NCI-H1417 (cell line): ENCODE measurements around the gene PLA2G2F.

Experiments
- DNase-seq, 3 experiments: peaks; one replicate each; lab custom pipeline; 2025; lab: John Stamatoyannopoulos, UW

The PLA2G2F gene, protein sequence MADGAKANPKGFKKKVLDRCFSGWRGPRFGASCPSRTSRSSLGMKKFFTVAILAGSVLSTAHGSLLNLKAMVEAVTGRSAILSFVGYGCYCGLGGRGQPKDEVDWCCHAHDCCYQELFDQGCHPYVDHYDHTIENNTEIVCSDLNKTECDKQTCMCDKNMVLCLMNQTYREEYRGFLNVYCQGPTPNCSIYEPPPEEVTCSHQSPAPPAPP

DNA sequence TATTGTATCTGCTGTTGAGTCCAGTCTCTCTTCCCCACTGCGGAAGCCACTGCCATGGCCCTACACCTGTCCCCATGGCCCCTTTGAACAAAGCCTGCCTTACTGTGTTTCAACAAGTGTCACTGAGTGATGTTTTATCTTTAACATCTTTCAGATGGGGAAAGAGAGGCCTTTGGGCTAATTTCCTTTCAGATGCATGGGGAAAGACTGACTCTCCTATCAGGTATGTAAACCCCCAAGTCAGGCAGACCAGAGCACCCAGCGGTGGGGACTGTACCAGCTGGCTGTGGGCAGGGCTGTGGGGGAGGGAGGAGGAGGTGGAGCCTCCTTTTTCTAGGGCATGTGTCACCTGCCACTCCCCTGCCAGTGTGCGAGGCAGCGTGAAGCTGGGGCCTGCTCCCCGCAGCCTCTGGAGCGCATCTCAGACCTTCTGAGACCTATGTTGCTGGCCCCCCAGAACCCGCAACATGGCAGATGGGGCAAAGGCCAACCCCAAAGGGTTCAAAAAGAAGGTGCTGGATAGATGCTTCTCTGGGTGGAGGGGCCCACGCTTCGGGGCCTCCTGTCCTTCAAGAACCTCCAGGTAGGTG is at the start of gene PLA2G2F:
TSS of gene PLA2G2F (plus strand) at position 363 of the 590 bp plus-strand sequence. CDS start at position 468, 105 bp downstream.
- no peak for DNase-seq

DNA sequence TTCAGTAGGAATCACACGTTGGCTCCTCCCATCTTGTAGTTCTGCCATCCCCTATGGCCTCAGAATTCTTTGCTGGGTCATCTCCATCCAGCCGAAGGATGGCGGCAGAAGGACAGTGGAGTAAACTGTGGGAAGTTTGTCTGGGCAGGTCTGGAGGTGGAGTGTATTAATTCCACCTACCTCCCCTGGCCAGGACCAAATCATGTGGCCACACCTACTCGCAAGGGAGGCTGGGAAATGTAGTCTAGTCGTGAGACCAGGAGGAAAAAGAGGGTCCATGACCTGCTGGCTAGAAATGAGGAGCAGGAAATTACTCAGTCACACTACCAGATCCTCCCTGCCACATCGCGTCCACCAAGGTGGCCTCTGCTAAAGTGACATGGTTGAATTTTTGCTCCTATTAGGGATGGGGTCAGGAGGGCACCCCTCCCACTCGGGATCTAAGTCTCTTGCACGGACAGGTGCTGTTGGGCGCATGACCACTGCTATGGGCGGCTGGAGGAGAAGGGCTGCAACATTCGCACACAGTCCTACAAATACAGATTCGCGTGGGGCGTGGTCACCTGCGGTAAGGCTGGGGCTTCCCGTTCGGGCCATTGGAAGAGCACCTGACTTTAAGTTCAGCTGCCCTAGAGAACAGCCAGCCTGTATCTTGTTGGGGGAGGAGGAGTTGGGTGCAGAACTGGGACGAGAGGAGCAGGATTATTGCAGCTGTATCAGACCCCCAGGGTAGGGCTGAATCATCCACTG is 49.6 kb upstream of the PLA2G2F start:
- no peak for DNase-seq

DNA sequence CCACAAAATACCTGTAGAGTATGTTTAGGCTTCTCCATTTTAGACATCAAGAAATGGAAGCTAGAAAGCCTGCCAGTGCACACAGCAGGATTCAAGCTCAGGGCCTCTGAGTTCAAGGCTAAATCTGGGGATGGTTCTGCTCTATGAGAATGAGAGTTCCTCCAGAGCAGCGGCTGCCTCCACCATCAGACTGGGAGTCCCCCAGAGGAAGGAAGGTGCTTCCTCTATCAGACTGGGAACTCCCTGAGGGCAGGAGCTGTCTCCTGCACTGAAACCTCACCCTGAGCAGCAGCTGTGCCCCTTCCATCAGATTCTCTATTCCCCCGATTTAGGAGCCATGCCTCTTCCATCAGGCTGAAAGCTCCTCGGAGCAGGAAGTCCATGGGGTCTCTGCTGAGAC is 49.0 kb upstream of the PLA2G2F start:
- DNase-seq = no peak

DNA sequence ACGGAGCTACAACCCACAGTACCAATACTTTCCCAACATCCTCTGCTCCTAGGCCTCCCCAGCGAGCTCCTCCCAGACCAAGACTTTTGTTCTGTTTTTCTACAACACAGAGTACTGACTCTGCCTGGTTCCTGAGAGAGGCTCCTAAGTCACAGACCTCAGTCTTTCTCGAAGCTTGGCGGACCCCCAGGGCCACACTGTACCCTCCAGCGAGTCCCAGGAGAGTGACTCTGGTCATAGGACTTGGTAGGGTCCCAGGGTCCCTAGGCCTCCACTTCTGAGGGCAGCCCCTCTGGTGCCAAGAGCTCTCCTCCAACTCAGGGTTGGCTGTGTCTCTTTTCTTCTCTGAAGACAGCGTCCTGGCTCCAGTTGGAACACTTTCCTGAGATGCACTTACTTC is 48.5 kb upstream of the PLA2G2F start:
- DNase-seq = no peak

DNA sequence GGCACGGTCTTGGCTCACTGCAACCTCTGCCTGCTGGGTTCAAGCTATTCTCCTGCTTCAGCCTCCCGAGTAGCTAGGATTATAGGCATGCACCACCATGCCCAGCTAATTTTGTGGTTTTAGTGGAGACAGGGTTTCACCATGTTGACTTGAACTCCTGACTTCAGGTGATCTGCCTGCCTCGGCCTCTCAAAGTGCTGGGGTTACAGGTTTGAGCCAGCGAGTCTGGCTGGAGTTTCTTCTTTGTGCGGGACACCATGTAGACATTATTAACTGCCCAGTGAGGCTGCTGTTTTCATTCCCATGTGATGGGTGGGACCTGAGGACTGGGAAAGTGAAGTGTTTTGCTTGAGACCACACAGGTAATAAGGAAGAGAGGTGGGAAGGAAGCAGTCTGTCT is 45.8 kb upstream of the PLA2G2F start:
- no peak for DNase-seq

DNA sequence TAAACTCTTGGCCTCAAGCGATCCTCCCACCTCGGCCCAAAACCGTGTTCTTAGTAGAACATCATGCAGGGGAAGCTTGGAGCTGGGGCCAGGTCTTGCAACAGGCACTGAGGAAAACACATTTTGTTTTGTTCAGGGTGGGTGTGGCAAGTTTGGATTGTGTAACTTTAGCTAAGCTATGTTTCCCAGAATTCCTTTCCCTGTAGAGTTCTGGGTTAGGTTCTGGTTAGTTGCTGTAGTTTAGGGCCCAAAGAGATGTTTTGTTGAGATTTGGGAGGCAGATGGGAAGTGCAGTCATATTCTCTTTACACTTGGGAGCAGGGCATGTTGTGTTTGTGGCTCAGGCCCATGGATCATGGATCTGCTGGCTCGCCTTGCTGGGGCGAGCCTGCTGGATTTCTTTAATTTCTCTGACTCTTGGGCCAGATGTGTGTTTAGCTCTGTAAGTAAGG is 45.2 kb upstream of the PLA2G2F start:
- no peak for DNase-seq

DNA sequence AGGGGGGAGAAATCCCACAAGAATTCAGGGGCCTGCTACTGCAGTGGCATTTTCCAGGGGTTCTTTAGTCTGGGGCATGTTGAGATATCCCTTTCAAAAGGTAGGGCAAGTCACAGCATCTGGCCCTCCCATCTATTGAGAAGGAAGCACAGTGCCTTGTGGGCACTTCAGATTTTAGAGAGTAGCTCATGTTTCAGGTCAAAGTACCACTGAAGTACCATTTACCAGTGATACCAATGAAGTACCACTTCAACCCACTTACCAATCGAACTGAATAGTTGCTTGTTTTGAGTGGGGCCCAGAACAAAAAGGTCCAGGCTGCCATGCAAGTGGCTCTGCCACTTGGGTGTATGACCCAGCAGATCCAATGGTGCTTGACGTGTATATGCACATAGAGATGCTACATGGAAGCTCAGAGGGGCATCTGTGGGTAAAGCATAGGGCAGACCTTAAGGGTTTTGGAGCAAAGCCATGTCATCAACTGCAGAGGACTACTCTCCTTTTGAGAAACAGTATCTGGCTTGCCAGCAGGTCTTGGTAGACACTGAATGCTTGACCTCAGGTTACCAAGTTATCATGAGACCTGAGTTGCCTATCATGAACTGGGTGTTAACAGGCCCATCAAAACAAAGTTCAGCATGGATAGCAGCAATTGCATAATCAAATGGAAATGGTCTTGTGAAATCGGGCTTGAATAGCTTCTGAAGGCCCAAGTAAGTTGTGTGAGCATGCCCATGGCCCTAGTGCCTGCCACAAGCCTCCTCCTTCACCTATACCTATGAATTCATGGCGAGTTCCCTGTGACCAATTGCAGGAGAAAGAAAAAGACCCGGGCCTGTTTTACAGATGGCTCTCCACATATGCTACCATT is 43.3 kb upstream of the PLA2G2F start:
- peak in 1 of 3 experiments; percentile 93 for DNase-seq

DNA sequence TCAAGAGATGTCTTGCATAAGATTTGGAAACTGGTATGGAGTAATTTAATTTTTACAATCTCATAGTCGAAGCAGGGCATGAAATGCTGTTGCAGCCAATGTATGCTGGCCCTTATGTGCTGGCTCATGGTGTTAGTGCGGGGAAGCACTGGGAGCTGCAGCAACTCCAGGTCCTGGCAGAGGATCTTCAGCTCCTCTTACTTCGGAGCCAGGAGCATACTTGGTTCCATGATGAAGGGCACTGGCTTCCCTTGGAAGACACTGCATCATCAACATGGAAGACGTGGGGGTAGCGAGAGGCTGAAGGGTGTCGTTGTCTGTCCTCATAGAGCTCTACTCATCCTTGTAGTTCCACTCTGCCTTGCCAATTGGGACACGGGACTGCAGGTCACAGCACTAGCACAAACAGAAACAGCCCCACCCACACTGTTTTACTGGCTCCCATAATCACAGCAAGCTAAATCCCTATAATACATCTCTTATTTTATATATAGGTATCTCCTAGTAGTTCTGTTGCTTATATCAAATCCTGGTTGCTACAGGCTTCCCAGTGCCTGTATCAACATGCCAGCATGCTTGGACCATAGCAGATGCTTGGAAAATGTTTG is 42.2 kb upstream of the PLA2G2F start:
- DNase-seq = no peak

DNA sequence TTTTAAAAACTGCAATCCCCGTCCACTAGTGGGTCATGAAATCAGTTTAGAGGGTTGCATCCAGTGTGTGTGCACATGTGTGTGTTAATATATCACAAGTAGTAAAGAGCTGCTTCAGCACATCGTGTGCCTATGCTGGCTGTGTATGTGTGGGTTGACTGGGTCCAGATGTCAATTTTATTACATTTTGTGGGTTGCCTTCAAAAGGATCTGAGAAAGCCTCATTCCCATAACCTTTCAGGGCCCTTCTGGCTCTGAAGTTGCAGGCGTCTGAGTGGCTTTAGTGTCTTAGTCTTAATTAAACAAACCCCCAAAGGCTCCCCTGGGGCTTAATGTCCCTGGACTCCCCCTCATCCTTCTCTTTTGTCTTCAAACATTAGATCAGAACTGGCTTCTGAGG is 39.6 kb upstream of the PLA2G2F start:
- DNase-seq = peak in 1 of 3 experiments; percentile 2

DNA sequence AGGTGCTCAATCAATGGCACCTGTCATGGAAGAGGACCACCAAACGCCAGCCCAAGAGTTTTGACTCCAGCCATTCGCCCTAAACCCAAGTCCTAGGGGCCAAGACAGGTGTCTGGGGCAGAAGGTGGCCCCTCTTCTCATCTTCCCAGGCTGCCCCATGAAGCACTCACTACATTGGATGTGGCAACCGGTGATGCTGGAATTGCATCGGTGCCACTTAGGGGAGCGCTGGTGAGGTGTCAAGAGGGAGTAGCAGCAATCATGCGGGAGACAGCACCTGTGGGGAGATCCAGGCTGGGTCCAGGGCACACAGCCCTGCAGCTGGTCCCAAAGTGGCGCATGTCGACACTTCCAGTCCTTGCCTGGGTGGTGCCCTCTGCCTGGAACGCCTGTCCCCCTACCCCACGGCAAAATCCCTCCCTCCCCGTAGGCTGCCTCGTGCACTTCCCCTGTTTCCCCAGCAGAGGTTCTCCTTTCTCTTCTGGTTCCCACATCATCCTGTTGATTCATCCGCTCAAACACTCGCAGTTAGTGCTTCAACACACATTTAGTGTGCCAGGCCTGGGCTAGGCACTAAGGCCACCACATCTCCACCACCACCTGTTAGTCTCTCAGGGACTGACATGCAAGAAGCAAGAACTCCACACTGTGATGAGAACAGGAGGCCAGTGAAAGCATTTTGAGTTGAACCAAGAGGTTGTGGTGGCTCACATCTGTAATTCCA is 38.3 kb upstream of the PLA2G2F start:
- DNase-seq = peak; percentile 1 to 56 (median 6)

DNA sequence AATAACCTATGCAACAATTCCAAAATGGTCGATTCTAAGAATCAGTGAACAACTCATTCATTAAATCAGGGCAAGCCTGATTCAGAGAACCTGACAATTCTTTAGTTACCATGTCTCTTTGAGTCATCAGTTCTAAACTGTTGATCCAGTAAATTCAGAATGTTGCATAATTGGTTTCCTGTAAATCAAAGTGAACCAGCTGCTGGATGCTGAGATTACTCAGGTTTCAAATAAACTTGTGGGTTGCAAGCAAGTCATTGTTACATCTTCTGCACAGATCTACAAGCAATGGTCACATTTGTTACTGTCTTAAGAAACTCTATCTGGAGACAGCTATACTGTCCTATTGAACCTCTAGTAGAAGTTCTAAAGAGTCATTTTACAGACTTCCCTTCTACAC is 36.2 kb upstream of the PLA2G2F start:
- DNase-seq = no peak

DNA sequence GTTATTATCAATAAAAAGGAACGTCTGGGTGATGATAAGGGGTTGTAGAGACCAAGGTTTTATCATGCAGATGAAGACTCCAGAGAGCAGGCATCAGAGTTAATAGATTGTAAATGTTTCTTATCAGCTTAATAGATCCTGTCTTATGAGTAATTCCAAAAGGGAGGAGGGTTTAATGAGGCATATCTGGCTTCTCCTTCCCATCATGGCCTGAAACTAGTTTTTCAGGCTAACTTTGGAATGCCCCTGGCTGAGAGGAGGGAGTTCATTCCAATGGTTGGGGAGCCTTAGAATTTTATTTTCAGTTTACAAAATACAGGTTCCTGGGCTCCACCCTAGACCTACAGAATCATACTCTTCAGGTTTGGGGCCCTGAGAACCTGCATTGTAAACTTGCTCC is 33.3 kb upstream of the PLA2G2F start:
- no peak for DNase-seq

DNA sequence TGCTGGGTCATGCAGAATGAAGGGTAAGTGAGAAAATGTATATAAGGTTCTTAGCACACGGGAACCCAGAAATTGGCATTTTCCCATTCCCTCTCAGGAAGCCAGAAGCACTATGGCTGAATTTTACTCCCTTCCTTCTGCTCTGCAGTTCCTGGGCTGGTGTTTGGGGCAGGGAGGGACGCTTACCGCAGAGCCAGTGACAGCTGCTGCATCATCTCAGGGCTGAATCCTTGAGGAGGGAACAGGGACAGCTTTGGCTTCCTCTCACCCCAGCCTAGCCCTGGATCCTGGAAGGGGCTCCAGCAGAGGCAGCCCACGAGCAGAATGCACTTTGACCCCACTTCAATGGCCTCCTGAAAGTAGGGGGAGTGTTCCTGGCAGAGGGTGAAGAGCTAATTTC is 31.8 kb upstream of the PLA2G2F start:
- DNase-seq = no peak

DNA sequence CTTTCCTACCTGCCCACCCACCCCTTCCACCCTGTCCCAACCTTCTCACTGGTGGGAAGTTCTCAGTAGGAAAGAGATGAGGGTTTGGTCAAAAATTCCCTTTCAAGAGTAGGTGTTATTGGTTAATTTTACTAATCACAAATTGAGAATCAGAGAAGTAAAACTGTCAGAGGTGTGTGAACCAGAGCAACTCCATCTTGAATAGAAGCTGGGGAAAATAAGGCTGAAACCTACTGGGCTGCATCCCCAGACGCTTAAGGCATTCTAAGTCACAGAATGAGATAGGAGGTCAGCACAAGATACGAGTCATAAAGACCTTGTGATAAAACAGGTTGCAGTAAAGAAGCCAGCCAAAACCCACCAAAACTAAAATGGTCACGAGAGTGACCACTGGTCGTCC is 31.3 kb upstream of the PLA2G2F start:
- no peak for DNase-seq

DNA sequence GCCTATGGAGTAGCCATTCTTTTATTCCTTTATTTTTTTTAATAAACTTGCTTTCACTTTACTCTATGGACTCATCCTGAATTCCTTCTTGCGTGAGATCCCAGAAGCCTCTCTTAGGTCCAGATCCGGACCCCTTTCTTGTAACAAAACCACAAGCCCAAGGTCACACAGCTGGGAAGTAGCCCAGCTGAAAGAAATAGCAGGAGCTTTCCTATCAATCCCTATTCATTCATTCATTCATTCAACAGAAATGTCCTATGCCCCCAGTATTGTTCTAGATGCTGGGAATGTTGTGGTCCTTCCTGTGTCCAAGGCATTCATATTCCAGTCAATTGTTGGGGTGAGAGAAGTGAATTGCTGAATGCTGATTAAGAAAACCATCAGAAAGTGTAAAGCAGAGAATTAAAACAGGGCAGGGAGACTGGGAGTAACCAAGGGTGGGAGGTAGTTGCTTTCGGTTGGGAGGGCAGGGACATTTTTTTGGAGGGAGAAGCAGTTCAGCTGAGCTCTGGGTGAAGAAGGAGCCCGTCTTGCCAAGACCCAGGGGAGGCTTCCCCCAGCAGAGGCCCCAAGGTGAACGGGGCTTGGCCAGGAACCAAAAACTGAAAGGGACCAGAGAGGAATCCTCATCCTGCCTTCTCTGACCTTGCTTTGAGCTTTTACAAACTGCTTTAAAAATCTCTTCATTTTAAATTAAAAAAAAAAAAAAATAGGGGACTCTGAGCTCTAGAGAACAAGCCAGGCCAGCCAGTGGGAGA is 30.6 kb upstream of the PLA2G2F start:
- DNase-seq = no peak

DNA sequence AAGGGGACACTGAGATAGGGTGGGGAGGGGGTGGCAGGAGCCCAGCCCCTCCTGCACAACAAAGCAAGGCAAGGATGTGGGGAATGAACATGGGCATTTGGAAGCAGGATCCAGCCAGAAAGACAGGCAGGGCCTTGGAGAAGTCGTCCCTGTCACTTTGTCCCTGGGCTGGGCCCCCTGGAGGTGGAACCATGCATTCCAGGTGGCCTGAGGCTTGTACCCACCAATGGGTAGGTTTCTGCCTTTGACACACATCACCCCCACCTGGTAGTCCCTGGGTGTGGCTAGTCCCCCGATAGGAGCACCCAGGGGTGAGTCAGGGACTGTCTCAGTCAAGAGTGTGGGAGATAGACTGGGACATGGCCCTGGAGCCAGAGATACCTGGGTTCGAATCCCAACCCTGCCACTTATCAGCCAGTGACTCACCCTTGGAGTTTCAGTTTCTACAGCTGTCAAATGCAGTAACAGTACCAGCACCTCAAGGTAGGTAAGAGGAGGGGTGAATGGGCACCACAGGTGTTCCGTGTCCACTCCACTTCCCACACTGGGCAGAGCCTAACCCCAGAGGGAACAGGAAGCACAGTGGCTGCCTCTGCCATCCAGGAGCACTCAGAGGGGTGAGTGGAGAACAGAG is 29.8 kb upstream of the PLA2G2F start:
- no peak for DNase-seq

DNA sequence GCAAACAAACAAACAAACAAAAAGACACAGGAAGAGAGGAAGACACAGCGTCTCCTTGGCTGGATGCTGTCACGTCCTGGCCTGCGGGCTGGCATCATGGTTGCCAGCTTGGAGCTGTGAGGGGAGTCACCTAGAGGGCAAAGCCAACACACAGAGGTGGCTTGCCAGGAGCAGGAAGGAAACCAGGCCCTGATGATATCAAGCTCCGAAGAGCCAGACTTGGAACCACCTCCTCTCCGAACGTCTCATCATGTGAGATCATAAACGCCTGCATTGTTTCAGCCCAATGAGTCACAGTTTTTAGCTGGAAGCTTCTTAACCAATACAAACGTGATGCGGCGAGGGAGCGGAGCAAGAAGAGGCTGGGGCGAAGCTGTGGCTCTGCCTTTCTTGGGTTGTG is 28.4 kb upstream of the PLA2G2F start:
- no peak for DNase-seq

DNA sequence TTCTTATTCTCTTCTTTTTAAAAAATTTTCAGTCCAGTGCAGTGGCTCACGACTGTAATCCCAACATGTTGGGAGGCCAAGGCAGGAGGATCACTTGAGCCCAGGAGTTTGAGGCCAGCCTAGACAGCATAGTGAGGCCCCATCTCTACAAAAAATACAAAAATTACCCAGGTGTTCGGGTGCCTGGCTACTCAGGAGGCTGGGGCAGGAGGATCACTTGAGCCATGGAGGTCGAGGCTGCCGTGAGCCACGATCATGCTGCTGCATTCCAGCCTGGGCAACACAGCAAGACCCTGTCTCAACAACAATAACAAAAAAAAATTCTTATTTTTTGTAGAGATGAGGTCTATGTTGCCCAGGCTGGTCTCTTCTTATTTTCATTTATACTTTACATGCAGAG is 27.7 kb upstream of the PLA2G2F start:
- no peak for DNase-seq

DNA sequence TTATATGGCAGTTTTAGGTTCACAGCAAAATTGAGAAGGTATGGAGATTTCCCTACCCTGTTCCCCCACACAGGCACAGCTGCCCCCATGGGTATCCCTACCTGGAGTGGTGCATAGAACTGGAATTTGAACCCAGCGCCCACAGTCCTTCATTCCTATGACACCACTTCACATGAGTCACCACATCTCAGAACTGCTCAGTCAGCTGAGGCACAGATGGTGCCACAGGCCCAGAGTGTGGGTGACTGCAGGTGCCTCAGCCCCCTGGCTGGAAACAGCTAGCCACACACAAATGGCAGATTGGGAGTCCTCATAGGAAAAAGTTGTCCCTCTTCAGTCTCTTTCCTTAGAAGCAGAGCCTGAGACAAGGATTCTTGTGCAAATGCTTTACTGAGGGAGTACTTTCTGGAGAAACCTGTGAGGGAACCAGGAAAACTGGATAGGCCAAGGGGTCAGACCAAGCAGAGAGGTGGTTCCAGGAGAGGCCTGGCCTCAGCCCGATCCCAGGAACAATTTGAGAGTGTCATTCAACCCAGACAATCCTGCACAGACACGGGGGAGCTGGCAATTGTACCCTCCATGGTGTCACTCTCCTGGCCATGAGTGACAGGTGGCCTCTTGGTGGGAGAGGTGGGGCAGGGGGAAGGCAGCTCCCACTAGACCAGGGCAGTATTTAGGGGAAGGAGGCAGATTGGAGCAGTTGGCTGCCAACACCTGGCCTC is 26.7 kb upstream of the PLA2G2F start:
- DNase-seq = no peak
